NCI-H1436 (cell line): ENCODE measurements around the gene UBE2F.

Experiments
- DNase-seq: peaks from one replicate; lab custom pipeline; 2025; lab: John Stamatoyannopoulos, UW

UBE2F gene

DNA sequence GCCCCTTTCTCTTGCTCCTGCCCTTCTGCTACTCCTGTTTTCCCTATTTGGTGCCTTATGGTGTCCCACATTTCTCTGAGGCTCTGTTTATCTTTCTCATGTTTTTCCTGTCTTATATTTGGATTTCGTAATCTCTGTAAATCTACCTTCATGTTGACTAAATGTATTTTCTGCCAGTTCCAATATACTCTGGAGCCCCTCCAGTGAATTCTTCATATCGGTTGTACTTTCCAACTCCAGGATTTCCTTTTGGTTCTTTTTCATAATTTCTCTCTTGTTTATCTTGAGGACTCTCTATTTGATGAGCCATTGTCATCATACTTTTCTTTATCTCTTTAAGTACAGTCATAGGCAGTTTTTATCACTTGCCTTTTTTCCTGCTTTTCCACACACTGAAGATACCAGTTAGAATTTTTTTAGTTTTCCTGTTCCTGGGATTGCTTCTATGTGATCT lies 113.1 kb downstream of the UBE2F start:
- no peak for DNase-seq

- no peak for DNase-seq
These were observed 113.7 kb downstream of the UBE2F start for GRCh38 chr2:238080518-238080917.

GRCh38 chr2:238081150-238081549 lies 114.3 kb downstream of the UBE2F start:
- DNase-seq: no peak

DNA sequence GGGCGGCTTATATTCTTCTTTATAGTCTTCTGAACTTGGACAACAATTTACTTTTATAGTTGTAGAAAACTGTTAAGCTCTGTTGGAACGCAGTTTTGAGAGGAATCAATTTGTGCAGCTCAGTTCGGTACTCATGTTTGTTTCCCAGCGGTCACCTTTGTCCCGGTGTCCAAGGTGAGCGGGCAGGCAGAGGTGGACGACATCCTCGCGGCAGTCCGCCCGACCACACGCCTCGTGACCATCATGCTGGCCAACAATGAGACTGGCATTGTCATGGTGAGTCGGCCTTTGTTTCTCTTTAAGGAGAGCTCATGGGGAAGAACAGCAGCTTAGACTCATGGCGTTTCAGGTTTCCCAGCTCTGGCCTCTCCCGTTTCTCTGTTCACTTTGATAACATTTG lies 114.7 kb downstream of the UBE2F start:
- no peak for DNase-seq

GRCh38 chr2:238082151-238082550 lies 115.3 kb downstream of the UBE2F start:
- DNase-seq: no peak

DNA sequence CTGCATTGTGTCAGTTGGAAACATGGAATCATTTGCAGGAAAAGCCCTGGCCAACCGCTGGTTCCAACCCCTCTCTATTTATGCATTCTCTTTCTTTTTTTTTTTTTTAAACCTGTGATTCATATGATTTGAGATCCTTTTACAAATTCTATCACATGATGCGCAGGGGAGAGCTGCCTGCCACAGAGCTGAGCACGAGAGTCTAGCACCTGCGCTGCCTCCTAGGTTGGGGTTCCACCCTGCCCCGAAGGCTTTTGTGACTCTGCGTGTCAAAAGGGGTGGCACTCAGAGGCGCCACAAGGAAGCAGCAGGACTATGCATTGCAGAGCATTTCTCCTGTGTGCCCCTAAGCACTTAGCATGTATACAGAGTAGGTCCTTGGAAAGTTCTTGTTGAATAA lies 116.0 kb downstream of the UBE2F start:
- no peak for DNase-seq

GRCh38 chr2:238083919-238084318 lies 117.1 kb downstream of the UBE2F start:
- DNase-seq: no peak

DNA sequence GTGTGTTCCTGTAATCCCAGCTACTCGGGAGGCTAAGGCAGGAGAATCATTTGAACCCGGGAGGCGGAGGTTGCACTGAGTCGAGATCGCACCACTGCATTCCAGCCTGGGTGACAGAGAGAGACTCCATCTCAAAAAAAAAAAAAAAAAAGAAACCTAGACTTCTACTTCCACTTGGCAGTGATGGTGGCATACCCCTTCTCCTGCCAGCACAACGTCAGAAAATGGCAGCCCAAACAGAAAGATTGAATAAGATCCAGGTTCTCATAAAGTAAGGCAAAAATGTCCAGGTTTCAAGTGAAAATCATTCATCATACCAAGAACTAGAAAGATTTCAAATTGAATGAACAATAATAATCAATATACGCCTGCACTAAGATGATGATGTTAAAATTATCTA lies 117.9 kb downstream of the UBE2F start:
- no peak for DNase-seq

DNA sequence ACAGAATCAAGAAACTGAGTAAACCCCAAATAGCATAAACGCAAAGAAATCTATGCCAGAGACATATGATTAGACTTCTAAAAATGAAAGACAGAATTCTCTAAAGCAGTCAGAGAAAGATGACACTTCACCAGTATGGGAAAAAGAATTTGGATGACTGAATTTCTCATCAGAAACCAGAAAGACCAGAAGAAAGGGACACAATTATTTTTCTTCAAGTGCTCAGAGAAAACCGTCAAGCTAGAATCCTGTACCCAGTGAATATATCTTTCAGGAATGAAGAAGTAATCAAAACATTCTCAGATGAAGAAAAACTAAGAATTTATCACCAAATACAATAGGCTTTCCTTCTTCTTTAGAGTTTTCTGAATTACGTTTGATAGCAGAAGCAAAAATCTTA lies 119.1 kb downstream of the UBE2F start:
- DNase-seq: no peak

GRCh38 chr2:238087211-238087610 lies 120.4 kb downstream of the UBE2F start:
- no peak for DNase-seq

GRCh38 chr2:238090887-238091286 lies 124.1 kb downstream of the UBE2F start:
- DNase-seq: no peak

- no peak for DNase-seq
These were observed 124.7 kb downstream of the UBE2F start for GRCh38 chr2:238091436-238092060.
